GM19438 (cell line): ENCODE measurements around the gene BAIAP2.
"Not testable (repeated sequence)": the region's sequence is repeated elsewhere in the genome, so short reads cannot be mapped to it uniquely, and the experiment has no call there.

Source experiments
- ATAC-seq: cut with Tn5 transposase; IDR thresholded peaks from one replicate; pipeline ENCODE4 v1.9.1; 2021; ENCODE audit warnings: low read depth; ENCODE audit not compliant: unreplicated experiment

The BAIAP2 gene

DNA sequence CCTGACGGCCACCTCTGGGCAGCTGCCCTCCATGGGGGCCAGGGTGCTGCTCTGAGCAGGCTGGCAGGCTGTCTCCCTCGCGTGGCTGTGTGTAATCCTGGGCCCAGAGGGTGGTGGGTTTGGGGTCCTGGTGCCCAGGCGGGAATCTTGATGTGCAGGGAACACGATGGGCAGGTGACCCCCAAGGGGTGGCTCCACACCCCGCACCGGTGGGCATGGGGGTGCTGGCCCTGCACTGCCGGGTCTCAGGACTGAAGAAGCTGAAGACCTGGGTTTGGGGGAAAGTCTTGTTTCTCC lies 34.7 kb upstream of the BAIAP2 start:
- no peak for ATAC-seq

DNA sequence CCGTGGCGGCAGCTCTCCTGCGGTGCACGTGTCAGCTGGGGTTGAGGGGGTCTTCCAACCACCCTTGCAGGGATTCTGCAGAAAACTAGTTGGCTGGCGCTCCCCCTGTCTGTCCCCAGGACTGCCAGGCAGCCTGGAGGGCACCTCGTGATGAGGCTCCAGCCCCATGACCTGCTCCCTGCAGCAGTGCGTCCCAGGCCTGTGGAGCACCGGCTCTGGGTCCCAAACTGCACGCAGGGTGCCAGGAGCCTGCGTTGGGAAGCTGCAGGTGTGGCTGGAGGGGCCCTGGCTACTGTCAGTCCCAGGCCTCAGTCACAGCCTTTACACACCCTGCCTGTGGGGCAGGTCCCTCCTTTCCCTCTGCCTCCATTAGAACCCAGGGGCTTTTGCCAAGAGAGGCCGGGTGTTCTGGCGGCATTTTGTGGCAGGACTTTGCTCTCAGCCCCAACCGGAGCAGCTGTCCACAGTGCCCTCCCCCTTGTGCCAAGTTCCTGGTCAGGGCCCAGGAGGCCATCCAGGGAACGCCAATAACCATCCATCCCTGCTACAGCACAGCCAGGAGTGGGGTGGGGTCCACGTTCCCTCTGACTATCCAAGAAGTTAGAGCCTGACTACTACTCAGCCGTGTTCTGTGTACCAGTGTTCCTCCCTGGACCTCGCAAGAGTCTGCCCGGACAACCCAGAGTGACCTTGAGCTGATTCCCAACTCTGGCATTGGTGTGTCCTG lies 34.2 kb upstream of the BAIAP2 start:
- ATAC-seq, result no peak

DNA sequence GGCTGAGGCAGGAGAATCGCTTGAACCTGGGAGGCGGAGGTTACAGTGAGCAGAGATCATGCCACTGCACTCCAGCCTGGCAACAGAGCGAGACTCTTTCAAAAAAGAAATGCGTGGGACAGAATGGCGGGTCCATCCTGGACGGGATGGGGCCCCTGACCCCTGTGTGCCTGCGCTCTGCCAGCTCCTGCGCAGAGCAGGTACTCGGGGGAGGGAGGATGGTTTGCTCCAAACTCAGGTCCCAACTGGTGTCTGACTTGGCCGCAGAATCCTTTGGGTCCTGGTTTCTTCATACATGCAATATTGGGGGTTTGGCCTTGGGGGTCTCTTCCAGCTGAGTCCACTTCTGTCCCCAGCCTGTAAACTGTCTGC lies 33.0 kb upstream of the BAIAP2 start:
- no peak for ATAC-seq

DNA sequence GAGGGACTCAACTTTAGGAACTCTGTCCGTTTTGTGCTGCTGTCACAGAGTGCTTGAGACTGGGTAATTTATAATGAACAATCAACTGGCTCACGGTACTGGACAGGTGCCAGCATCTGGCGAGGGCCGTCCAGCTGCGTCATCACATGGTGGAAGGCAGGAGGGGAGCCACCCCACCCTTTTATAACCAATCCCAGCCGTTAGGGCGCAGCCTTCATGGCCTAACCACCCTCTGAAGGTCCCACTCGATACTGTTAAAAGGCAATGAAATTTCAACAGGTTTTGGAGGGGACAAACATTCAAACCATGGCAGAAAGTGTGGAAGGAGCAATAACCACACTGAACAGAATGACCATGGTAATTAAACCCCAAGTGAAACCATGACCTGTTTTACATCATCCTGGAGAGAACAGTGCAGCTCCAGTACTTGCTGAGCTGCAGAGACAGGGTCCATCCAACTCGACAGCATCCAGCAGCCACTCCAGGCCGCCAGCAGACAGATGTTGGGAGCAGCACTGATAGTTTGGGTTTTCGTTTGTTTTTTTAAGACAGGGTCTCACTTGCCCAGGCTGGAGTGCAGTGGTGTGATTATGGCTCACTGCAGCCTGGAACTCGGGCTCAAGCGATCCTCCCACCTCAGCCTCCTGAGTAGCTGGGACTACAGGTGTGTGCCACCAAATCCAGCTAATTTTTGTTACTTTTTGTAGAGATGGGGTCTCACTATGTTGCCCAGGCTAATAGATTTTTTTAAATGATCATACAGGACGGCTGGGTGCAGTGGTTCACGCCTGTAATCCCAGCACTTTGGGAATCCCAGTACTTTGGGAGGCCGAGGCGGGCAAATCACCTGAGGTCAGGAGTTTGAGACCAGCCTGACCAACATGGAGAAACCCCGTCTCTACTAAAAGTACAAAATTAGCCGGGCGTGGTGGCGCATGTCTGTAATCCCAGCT lies 32.3 kb upstream of the BAIAP2 start:
- ATAC-seq, result no peak

DNA sequence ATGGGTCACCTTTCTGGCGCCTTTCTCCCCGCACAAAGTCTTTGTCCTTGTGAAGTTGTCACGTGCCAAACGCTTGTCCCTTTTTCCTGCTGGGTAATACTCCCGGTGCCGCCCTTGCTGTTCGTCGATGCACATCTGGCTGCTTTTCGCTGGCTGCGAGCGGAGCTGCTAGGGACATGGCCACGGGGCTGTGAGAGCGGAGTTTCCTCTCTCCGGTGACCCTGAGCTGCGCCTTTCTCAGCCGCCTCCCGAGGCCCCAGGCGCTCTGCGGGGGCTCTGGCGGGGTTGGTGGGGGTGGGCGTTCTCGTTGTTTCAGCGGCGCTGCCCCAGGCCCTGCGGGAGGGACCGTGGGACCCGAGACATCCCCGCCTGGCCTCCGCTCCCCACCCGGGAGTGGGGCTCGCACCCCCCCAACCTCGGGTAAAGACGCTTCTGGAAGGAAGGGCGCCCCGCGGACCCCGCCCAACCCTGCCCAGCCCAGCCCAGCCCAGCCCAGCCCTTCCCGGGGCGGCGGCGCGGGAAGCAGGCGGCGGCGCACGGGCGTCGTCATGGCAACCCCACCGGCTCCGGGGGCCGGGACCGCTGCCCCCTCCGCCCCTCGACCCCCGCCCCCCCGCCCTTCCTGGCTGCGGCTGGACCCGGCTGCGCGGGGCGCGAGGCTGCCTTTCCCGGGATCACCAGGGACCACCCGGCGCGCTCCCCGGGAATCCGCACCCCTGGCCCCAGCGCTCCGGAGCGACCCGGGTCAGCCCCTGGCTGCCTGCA lies 31.1 kb upstream of the BAIAP2 start:
- no peak for ATAC-seq

DNA sequence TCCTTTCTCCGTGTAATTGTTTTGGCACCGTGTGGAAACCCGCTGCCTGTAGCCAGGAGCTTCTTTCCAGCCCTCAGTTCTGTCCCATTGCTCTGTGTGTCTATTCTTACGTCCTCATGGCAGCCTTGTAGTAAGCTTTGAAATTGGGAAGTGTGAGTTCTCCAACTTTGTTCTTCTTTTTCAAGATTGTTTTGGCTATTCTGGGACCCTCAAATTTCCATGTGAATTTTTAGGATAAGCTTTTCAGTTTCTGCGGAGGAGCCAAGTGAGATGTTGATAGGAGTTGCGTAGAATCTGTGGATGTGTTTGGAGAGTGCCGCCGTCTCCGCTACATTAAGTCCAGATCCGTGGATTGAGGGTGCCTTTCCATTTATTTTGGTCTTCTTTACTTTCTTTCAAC lies 28.1 kb upstream of the BAIAP2 start:
- no peak for ATAC-seq

DNA sequence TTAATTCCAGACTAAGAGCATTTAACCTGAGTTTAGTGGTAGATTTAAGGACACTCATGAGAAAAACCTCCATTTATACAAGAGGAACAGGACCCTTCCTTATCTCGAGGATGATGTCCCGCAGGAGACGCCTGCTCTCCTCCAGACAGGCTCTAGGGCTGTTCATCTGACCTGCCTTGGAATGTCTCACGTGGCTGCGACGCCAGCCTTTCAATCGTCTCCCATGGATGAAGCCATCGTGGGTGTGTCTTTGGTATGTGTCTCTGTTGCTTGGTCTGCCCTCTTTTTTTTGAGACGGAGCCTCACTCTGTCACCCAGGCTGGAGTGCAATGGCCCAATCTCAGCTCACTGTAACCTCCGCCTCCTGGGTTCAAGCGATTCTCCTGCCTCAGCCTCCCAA lies 26.8 kb upstream of the BAIAP2 start:
- ATAC-seq, result no peak

DNA sequence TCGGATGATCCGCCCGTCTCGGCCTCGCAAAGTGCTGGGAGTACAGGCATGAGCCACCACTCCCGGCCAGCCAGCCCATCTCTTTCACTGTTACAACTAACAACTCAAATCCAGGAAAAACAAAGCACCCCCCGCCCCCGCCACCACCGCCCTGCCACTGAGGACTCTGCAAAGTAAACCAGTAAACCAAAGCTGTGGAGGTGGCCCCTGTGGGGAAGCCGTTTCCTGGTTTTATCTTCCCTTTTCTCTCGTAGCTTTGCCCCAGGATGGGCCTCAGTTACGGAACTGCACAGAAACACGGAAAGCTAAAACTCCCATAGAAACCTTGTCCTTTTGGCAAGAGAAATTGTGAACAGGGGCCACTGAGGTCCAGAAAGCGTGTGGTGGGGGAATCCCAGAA lies 25.8 kb upstream of the BAIAP2 start:
- no peak for ATAC-seq

DNA sequence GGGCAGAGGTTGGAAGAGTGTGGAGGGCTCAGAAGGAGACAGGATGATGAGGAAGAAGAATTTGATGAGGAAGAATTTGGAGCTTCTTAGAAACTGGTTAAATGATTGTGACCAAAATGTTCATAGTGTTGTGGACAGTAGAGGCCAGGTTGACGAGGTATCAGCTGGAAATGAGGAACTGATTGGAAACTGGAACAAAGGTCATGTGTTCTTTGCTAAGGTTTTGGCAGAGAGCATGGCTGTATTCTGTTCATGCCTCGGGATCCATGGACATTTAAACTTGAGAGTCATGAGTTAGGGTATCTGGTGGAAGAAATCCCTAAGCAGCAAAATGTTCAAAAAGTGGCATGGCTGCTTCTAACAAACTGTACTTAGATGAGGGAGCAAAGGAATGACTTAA lies 24.0 kb upstream of the BAIAP2 start:
- ATAC-seq, result no peak

DNA sequence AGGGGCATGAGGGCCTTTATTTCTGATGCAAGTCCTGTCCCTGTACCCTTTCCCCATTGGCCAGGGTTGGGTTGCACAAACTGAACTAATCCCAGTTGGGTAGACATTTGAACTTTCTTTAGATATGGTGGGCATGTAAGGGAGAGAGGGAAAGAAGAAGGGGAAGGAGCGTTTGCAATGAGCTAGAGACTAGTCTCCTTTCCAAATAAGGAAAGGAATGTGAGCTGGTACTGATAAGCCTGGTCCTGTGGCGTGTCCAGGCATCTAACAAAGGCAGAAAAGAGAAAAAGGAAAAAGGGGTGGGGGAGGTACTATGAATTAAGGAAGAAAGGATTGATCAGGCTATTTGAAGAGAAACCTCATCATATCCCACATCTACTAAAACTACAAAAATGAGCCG lies 23.0 kb upstream of the BAIAP2 start:
- ATAC-seq, result no peak

DNA sequence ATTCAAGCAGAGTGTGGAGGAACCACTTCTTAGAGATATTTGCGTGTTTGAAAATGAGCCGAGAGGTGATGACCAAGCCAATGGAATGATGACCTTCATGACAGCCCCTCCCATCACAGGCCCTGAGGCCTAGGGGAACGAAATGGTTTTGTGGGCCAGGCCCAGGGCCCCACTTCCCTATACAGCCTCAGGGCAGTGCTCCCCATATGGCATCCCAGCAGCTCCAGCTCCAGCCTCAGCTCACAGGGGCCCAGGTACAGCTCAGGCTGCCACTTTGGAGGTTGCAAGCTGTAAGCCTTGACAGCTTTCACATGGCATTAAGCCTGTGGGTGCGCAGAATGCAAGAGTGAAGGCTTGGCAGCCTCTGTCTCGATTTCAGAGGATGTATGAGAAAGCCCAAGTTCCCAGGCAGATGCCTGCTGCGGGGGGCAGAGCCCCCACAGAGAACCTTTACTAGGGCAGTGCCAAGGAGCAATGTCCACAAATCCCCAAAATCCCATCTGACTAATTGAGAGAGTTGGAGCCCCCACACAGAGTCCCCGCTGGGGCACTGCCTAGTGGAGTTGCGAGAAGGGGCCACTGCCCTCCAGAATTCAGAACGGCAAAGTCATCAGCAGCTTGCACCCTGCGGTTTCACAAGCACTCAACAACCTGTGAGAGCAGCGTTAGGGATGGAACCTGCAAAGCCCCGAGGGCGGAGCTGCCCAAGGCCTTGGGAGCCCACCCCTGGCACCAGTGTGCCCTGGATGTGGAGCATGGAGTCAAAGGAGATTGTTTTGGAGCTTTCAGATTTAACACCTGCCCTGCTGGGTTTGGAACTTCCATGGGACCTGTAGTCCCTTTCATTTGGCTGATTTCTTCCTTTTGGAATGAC lies 22.1 kb upstream of the BAIAP2 start:
- ATAC-seq, result no peak

DNA sequence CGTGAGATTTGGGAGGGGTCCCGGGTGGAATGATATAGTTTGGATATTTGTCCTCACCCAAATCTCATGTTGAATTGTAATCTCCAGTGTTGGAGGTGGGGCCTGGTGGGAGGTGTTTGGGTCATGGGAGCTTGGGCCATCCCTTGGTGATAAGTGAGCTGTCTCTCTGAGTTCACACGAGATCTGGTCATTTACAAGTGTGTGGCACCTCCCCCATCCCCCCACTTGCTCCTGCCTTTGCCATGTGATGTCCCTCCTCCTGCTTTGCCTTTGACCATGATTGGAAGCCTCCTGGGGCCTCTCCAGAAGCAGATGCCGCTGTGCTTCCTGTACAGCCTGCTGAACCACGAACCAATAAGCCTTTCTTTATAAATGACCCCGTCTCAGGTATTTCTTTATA lies 21.3 kb upstream of the BAIAP2 start:
- ATAC-seq, result no peak

DNA sequence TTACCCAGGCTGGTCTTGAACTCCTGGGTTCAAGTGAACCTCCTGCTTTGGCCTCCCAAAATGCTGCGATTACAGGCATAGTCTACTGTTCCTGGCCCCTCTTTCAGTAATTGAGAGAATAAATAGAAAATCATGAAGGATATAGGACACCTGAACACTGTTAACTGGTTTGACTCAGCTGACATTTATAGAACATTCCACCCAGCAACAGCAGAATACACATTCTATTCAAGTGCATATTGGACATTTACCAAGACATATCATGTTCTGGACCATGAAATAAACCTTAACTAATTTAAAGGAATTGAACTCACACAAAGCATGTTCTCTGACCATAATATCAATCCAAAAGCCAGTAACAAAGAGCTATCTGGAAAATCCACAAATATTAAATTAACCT lies 19.8 kb upstream of the BAIAP2 start:
- no peak for ATAC-seq

DNA sequence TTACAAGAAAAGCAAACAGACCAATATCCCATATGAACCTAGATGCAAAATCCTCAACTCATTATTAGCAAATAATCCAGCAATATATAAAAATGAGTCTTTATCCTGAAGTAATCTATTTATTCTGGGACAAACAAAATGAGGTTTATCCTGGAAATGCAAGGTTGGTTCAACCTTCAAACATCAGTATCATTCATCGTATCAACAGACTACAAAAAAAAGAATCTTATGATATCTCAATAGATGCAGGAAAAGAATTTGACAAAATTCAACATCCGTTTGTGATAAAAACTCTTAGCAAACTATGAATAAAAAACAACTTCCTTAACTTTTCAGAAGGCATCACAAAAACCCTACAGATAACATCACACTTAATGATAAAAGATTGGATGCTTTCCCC lies 18.4 kb upstream of the BAIAP2 start:
- ATAC-seq, result no peak

DNA sequence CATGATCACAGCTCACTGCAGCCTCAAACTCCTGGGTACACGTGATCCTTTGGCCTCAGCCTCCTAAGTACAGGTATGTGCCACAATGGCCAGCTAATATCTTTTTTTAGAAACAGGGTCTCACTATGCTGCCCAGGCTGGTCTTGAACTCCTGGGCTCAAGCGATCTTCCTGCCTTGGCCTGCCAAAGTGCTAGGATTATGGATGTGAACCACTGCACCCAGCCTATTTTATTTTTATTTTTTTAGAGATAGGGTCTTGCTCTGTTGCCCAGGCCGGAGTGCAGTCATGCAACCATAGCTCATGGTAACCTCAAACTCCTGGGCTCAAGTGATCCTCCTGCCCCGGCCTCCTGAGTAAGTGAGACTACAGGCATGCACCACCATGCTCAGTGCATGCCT lies 17.6 kb upstream of the BAIAP2 start:
- ATAC-seq, result not testable (repeated sequence)

DNA sequence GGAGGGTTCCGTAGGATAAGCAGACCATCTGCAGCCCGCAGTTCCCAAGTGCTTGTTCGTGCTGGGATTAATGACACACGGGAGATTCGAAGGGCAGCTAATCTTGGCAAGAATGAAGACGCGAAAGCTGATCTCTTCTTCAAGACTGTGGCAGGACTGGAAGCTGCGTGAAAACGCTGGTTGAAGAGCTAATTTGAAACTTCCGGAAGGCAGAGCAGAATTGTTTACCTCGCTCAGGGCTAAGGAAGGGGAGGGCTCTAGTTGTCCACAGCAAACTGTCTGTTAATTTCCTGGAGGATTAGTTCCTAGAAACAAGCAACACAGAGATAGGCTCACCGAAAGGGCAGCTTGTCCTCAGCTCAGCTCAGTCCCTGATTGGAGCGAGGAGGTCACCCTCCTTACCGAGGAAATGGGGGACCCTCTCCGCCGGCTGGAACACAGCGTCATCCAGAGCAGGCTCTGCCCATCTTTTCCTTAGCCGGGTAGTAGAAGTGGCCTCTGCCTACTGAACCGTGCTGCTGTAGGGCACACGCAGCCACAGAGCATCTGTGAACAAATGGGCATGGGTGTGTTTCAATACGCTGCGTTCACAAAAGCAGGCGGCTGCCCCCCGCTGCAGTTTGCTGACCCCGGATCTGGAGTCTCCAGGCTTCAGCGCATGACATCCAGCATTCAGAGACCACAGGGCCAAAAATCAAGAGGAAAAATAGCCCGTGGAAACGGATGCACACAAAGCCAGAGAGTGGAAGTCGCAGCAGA lies 16.7 kb upstream of the BAIAP2 start:
- no peak for ATAC-seq

DNA sequence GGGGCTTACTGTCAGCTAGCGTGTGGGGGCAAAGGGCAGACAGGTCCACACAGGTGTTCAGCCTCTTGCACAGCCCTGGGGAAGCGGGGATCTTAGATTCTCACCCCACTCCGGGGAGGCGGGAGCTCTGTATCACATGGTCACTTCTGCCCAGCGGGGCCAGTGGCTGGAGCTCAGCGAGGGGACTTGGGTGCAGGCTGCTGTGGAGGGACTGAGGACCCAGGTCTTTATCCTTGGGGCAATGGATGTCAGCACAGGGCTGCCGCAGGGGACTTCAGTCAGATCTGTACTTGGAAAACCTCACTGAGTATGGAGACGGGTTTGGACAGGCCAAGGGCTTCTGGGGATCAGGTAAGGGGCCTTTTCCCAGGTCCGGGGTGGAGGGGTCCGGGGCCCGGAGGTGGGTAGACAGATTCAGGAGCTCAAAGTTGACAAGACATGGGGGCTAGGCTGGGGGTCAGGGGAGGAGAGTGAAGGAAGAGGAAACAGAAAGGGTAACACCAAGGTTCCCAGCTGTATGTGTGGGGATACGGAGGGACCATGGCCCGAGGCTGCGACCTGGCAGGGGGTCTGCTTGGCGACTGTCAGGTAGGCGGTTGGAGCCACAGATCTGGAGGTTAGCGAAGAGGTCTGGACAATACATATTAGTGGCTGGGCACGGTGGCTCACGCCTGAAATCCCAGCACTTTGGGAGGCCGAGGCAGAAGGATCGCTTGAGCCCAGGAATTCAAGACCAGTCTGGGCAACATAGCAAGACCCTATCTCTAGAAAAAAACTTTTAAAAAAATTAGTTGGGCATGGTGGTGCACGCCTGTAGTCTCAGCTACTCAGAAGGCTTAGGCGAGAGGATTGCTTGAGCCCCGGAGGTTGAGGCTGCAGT lies 15.1 kb upstream of the BAIAP2 start:
- ATAC-seq, result no peak

DNA sequence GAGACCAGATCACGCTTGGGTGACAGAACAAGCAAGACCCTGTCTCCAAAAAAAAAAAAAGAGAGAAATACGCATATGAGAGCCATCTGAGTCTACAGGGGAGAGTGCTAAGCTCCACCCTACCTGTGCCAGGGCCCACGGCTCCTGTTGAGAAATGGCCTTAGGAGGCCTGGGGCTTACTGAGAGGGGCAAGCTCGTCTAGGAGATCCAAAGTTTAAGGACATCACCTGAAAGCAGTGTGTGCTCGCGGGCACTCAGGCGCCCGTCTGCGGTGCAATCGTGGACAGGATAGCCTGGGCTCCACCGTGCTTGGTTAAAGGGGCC lies 14.5 kb upstream of the BAIAP2 start:
- no peak for ATAC-seq
